ENCODE results near the gene AKR1E2.

The AKR1E2 gene

GRCh38 chr10:4790922-4791321, 35.1 kb upstream of the AKR1E2 start:
- H2AFZ ChIP-seq (ENCODE audit: low read depth, low read length, severe bottlenecking): no peak overlapping the region
- no peaks in the 10 kb centered on the region for H4K20me1 ChIP-seq (ENCODE audit: low read depth, low read length)
- H3K4me3 ChIP-seq (ENCODE audit: insufficient read depth, low read length, poor library complexity, severe bottlenecking): no peak overlapping the region
- H3K27ac ChIP-seq (ENCODE audit: low read depth, low read length): no peak overlapping the region
- TF ChIP-seq EZH2phosphoT487 (conservative IDR thresholded peaks at IDR 0.05; ENCODE audit: low read length) (no peak), CTCF (IDR thresholded peaks at IDR 0.05; ENCODE audit: insufficient read depth, low read length, poor library complexity, severe bottlenecking) (no peak)
- H3K4me2 ChIP-seq (ENCODE audit: low read depth, low read length, poor library complexity, severe bottlenecking): no peak overlapping the region
- no peaks in the 10 kb centered on the region for H3K36me3 ChIP-seq (ENCODE audit: low read length)
- H3K9me3 ChIP-seq (ENCODE audit: insufficient read depth, low read length): no peaks in the 10 kb centered on the region
- no peaks in the 10 kb centered on the region for H3K9me2 ChIP-seq (replicated peaks; ENCODE audit: insufficient read depth, low read length)
- no peak overlapping the region for H3K9ac ChIP-seq (ENCODE audit: low read length)
- H3K27me3 ChIP-seq (ENCODE audit: low read length): no peaks in the 10 kb centered on the region
- H3F3A ChIP-seq (ENCODE audit: insufficient read depth): no peaks in the 10 kb centered on the region
- no peaks in the 10 kb centered on the region for H3K79me2 ChIP-seq (ENCODE audit: insufficient read depth, low read length)

- no peak for TF ChIP-seq CTCF (IDR thresholded peaks at IDR 0.05; ENCODE audit: insufficient read depth, low read length, poor library complexity, severe bottlenecking)
- TF ChIP-seq EZH2phosphoT487 (conservative IDR thresholded peaks at IDR 0.05; ENCODE audit: low read length): no peak
- H2AFZ ChIP-seq (ENCODE audit: low read depth, low read length, severe bottlenecking): no peak overlapping the region
- no peak overlapping the region for H3K27ac ChIP-seq (ENCODE audit: low read depth, low read length)
- no peaks in the 10 kb centered on the region for H4K20me1 ChIP-seq (ENCODE audit: low read depth, low read length)
- no peak overlapping the region for H3K4me3 ChIP-seq (ENCODE audit: insufficient read depth, low read length, poor library complexity, severe bottlenecking)
- H3K9me3 ChIP-seq (ENCODE audit: insufficient read depth, low read length): no peaks in the 10 kb centered on the region
- no peaks in the 10 kb centered on the region for H3K9me2 ChIP-seq (replicated peaks; ENCODE audit: insufficient read depth, low read length)
- no peaks in the 10 kb centered on the region for H3F3A ChIP-seq (ENCODE audit: insufficient read depth)
- no peaks in the 10 kb centered on the region for H3K27me3 ChIP-seq (ENCODE audit: low read length)
- no peak overlapping the region for H3K9ac ChIP-seq (ENCODE audit: low read length)
- H3K4me2 ChIP-seq (ENCODE audit: low read depth, low read length, poor library complexity, severe bottlenecking): no peak overlapping the region
- no peaks in the 10 kb centered on the region for H3K79me2 ChIP-seq (ENCODE audit: insufficient read depth, low read length)
- no peaks in the 10 kb centered on the region for H3K36me3 ChIP-seq (ENCODE audit: low read length)
Observed at GRCh38 chr10:4792381-4792780, 33.6 kb upstream of the AKR1E2 start.

GRCh38 chr10:4801405-4801804, 24.6 kb upstream of the AKR1E2 start:
- H3K9me3 ChIP-seq (ENCODE audit: insufficient read depth, low read length): no peaks in the 10 kb centered on the region
- H3K27ac ChIP-seq (ENCODE audit: low read depth, low read length): no peak overlapping the region
- no peaks in the 10 kb centered on the region for H3K36me3 ChIP-seq (ENCODE audit: low read length)
- H3K9me2 ChIP-seq (replicated peaks; ENCODE audit: insufficient read depth, low read length): no peaks in the 10 kb centered on the region
- no peak for TF ChIP-seq EZH2phosphoT487 (conservative IDR thresholded peaks at IDR 0.05; ENCODE audit: low read length)
- no peak for TF ChIP-seq CTCF (IDR thresholded peaks at IDR 0.05; ENCODE audit: insufficient read depth, low read length, poor library complexity, severe bottlenecking)
- H2AFZ ChIP-seq (ENCODE audit: low read depth, low read length, severe bottlenecking): no peak overlapping the region
- no peak overlapping the region for H3K4me2 ChIP-seq (ENCODE audit: low read depth, low read length, poor library complexity, severe bottlenecking)
- no peak overlapping the region for H3K4me3 ChIP-seq (ENCODE audit: insufficient read depth, low read length, poor library complexity, severe bottlenecking)
- H3K79me2 ChIP-seq (ENCODE audit: insufficient read depth, low read length): no peaks in the 10 kb centered on the region
- no peaks in the 10 kb centered on the region for H3K27me3 ChIP-seq (ENCODE audit: low read length)
- no peaks in the 10 kb centered on the region for H4K20me1 ChIP-seq (ENCODE audit: low read depth, low read length)
- H3K9ac ChIP-seq (ENCODE audit: low read length): no peak overlapping the region
- no peaks in the 10 kb centered on the region for H3F3A ChIP-seq (ENCODE audit: insufficient read depth)

Measured in SU-DHL-6 (cell line).